ENCODE measurements around the gene FGD6.

The FGD6 gene

DNA sequence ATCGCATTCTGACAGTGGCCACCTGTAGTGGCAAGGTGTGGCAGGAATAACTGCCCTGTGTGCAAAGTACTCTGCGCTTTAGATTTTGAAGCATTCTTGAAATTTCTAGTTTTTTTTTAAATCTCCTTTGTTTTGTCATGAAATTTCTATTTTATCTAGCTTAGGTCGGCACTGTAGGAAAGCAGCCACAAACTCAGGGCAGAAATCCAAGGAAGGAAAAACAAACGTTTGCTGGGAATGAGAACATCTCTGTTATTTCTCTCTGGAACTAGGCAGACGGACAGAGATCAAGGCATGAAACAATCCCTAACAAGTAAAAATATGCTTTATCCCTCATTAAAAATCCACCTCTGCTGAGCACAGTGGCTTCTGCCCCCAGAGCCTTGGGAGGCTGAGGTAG lies 142.5 kb downstream of the FGD6 start:
- no peak for DNase-seq

DNA sequence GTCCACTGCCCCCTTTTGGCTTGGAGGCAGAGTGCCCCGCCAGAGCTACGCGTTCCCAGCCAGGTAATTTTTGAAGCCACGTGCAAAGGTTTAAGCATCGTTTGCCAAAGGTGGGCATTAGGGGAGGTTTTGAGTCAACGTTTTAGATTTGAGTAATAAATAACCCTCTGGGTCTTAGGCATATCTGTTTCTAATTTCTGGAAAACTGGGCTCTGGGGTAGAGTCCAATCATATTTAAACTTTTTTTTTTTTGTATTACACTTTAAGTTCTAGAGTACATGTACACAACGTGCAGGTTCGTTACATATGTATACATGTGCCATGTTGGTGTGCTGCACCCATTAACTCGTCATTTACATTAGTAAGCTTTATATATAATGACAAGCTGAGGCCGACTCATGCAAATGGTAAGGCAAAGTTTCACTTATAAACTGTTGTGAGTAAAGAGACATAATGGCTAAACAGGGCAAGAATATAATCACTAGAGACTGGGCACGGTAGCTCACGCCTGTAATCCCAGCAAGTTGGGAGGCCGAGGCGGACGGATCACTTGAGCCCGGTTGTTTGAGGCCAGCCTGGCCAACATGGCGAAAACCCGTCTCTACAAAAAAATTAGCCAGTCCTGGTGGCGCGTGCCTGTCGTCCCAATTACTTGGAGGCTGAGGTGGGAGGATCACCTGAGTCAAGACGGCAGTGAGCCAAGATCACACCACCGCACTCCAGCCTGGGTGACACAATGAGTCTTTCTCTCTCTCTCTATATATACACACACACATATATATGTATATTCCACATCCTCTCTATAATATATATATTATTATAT lies 143.4 kb downstream of the FGD6 start:
- no peak for DNase-seq

DNA sequence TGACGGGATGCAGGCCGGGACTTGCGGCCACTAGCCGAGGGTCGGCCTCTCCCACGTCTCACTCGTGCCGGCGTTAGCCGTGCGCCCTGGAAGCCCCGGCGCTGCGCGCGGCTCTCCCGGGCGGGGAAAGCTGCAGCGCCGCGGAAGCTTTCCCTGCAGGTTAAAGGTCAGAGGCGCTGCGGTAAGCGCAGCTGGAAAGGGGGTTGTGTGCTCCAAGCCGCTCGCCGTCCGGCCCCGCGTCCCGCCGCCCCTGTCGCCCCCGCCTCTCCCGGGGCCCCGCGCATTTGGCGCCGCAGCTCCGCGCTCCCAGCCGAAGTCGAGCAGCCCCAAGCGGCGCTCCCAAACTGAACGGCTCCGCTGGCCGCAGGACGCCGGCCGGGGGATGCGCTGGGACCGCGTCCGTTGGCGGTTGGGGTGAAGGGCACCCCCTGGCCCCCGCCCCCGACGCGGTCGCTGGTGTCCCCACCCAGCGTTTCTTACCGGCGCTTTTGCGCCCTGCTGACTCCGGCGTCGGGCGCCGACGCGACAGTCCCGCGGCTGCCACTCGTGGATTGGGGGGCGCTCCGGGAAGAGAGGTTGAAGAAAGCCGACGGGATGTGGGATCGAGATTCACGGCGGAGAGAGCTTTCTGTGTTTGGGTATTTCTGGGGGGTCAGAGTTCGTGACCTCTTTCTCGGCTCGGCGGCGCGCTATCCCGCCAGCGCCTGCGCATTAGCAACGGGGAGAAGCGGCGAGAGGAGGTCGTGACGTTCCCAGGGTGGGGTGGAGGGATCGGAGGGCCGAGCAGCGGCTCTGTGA lies 144.2 kb downstream of the FGD6 start, which contains the start of gene NR2C1:
NR2C1 (minus strand) TSS at position 719 of the 798 bp plus-strand sequence. CDS start 6,234 bp downstream, outside the sequence.
- peak; percentile 96 to 97 for DNase-seq

DNA sequence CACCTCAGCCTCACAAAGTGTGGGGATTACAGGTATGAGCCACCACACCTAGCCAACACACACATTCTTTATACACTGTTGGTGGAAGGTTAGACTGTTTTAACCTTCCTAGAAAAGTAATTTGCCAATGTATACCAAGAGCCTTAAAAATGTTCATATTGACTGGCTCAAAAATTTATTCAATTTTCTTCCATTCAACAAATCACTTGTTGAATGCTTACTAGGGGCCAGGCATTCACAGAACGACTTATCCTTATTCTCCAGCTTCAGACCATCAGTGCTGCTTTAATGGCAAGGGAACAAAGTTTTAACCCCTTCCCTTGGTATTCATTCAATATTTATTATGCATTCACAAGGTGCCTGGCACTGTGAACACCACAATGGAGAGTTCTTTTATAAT lies 146.9 kb downstream of the FGD6 start:
- no peak for DNase-seq

DNA sequence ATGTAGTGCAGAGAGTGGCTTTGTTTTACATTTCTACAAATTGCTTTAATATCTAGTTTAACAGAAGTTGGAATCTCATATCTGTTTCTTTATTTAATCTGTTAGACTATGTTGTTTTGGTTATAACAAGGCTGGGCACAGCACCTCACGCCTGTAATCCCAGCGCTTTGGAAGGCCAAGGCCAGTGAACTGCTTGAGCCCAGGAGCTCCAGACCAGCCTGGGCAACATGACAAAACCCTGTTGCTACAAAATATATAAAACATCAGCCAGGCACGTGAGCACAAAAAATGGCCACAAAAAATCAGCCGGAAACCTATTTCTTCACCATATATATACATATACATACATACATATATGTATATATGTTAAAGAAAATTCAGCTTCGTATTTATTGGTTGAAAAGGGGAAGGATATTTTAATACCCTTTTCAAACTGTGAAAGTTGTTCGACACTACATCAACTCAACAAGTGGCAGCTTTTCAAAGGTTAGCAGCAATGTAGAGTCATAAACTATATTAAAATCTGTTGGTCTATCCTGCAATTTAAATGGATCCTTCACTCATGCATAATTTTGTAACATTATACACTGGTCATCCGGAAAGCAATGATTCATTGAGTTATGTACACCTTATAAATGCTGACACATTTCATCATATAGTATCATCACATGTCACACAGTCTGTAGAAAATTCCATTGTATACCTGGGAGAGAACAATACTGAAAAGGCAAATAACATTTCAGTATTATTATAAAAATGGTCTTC lies 151.0 kb downstream of the FGD6 start:
- DNase-seq: no peak

DNA sequence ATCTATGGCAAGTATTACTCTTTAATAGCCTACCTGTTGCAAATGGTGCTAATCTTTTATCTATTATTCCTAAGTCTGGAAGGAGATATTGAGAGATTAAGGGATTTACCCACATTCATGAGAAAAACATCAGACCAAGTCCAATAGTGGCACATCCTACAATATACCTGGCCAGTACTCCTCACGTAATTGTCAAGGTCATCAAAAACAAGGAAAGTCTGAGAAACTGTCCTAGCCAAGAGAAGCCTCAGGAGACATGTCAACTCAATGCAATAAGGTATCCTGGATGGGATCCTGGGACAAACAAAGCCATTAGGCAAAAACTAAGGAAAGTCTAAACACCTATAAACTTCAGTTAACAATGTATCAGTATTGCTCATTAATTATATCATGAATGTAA lies 156.3 kb downstream of the FGD6 start:
- DNase-seq: no peak

DNA sequence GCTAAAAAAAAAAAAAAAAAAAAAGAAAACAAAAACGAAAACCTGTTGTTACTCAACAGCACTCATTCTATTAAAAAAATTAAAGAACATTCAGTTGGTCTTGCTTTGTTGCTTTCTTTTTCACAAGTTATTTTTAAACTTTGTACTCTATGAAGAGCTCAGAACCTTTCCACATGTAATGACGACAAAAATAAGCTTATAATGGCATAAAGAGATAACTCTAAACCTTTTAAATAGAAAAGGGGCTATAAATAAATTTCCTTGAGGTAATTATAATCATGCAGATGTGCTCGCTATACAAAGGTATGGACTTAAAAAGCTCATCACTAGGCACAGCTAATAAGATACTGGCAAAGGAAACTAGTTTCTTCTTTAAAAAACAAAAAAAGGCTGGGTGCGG lies 157.3 kb downstream of the FGD6 start:
- no peak for DNase-seq

DNA sequence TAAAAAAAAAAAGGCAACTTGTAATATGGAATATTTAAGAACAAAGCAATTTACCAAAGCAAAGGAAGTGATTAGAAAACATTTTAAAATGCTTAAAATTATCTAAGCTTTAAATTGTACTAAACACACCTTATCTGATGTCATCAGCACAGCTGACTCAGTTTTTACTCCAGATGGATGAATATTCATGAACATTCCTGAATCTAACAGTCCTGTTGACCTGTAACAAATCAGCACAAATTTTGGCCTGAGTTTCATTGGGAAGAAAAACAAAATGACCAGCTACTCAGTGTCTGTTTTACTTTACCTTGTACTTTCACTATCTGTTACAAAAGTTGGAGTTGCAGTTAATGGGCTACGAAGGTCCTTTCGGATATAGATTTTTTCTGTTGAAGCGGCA lies 159.8 kb downstream of the FGD6 start:
- no peak for DNase-seq

DNA sequence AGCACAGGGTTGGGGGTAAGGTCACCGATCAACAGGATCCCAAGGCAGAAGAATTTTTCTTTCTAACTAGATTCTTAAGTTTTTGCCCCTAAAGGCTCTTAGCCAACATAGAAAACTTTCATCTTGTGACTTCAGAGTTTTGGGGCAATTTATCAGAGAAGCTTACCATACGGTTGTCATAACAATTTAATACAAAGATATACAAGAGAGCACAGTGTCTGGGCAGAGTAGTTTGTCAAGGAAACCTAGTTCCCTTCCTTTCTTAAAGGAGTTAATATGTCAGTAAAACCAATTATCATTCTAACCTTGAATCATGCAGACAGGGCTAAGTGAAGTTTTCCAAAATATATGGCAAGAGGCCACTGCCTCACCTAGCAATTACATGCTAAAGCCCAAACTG lies 162.2 kb downstream of the FGD6 start:
- DNase-seq: no peak

DNA sequence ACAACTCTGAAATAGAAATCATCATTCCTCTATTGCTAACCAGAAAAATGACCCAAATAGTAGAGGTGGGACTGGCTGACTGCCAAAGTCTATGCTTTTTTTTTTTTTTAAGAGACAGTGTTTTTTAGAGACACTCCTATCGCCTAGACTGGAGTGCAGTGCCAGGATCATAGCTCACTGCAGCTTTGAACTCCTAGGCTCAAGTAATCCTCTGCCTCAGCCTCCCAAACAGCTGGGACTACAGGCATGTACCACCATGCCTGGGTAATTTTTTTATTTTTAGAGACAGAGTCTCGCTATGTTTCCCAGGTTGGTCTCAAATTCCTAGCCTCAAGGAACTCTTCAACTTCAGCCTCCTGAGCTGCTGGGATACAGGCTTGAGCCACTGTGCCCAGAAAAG lies 163.1 kb downstream of the FGD6 start:
- no peak for DNase-seq

DNA sequence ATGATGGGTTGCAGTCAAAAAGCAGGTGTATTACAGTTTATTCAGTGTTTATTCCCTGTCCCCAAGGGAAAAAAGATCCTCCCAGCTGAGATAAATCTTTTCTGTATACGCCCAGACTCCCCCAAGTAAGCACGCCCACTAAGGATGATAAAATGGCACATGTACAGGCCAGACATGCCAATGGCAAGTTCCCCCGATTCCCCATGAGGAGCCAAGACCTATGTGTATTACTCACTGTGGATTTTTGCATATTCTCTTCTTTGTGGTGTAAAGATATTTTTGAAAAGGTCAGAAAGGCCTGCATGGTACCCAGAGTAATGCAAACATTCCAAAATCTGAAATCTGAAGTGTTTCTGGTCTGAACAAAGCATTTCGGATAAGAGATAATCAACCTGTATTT lies 166.0 kb downstream of the FGD6 start:
- DNase-seq: no peak

DNA sequence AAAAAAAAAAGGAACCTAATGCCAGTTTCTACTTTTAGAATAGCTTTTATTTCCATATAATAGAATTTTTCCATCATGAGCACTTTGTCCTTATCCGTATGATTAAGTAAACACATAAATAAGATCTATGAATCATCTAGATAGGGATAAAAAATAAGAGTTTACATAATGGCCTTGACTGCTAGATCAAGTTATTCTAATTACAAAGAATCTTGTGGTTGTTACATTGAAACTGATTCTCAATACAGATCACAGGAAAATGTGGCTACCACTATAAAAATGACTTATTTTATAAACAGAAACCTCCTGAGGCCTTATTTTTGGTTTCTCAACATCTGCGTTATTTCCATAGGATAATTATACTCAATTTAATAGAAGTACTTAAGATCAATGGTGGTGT lies 179.4 kb downstream of the FGD6 start:
- no peak for DNase-seq

DNA sequence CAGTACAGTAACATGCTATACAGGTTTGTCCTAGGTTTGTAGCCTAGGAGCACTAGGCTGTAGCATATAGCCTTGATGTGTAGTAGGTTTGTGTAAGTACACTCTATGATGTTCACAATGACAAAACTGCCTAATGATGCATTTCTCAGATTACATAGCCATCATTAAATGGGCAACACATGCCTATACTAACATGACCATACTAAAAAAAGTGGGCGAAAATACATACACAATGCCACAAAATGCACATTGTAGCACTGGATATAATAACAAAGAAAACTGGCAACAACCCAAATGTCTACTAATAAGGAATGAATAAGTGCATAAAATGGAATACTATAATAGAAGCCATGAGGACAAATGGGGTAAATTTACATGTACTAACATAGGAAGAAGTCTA lies 182.5 kb downstream of the FGD6 start:
- DNase-seq: no peak
